HepG2 (cell line): ENCODE measurements around the gene SAXO1. TPM values are rescaled to one million over a fixed set of nuclear protein-coding genes. Genes with fewer than 3 reads are reported as not detected.

Experiments
- ATAC-seq: fragments of 200-7000 bp; cut with Tn5 transposase; 3 replicates; pipeline ENCODE4 v1.9.1; 2020; ENCODE audit warnings: mild to moderate bottlenecking, moderate library complexity
- BruUV-seq: library from RNA; stranded (reverse); fragments of 400-500 nt; replicated peaks from 2 replicates; lab custom pipeline; 2021; lab: Mats Ljungman, UMichigan
- CTCF ChIA-PET: fragments of 300-600 bp; formaldehyde crosslinking; extraction: SDS; loops from one replicate; lab custom pipeline; 2021; ENCODE audit warnings: low total read pairs, inconsistent platforms, low intra/inter-chr PET ratio; lab: Yijun Ruan, JAX
- POLR2A ChIA-PET: fragments of 350-600 bp; sonication (Branson Sonifier 250); formaldehyde crosslinking; loops from one replicate; lab custom pipeline; 2020; ENCODE audit warnings: antibody characterized with exemption, inconsistent platforms; lab: Yijun Ruan, JAX
- DNase-seq: peaks from one replicate; pipeline ENCODE4 v3.0.0-alpha.2; 2015; ENCODE audit warnings: low spot score
- FAIRE-seq: peaks from 3 replicates; lab custom pipeline; 2011; peaks lifted over from hg19 to GRCh38; lab: Jason Lieb, UNC
- H2AFZ ChIP-seq: one replicate; pipeline ENCODE4 v1.6.1; 2011; ENCODE audit warnings: low read length, inconsistent platforms
- H3K27ac ChIP-seq: fragments of 300-600 bp; 3 replicates; pipeline ENCODE4 v1.8.0; 2011; ENCODE audit warnings: mixed run types, mild to moderate bottlenecking, mixed read lengths, low read length, inconsistent platforms; ENCODE audit not compliant: insufficient read depth; ENCODE audit errors: extremely low read length
- H3K27me3 ChIP-seq, 2 experiments: fragments of 200-600 bp in 1 of 2; 2 replicates in 1 of 2; 3 replicates in 1 of 2; pipeline versions ENCODE4 v1.6.0 to v1.8.0; 2011; ENCODE audit warnings: low read length in 2 of 2, mild to moderate bottlenecking in 2 of 2, moderate library complexity in 2 of 2, inconsistent platforms in 1 of 2; ENCODE audit not compliant: insufficient read depth in 2 of 2, control insufficient read depth in 1 of 2
- H3K36me3 ChIP-seq, 2 experiments: fragments of 200-600 bp in 1 of 2; replicated peaks in 1 of 2; 2 replicates in 1 of 2; 3 replicates in 1 of 2; pipeline versions ENCODE4 v1.5.1 to v1.8.0; 2011; ENCODE audit warnings: low read length in 2 of 2, inconsistent platforms in 1 of 2; ENCODE audit not compliant: insufficient read depth in 2 of 2, control insufficient read depth in 1 of 2
- H3K4me1 ChIP-seq: 2 replicates; pipeline ENCODE4 v1.5.1; 2012; ENCODE audit warnings: low read length, inconsistent platforms; ENCODE audit not compliant: insufficient read depth
- H3K4me2 ChIP-seq: 2 replicates; pipeline ENCODE4 v1.6.0; 2011; ENCODE audit warnings: low read depth, low read length, inconsistent platforms
- H3K4me3 ChIP-seq, 3 experiments: fragments of 200-600 bp in 1 of 3; sonication (generic), shearing (Covaris generic) in 1 of 3; replicated peaks in 1 of 3; 2 replicates each; pipeline ENCODE4 v1.5.1; 2011 to 2016; ENCODE audit warnings: low read length in 3 of 3, inconsistent platforms in 2 of 3, low read depth in 2 of 3, mild to moderate bottlenecking in 2 of 3, control low read depth in 1 of 3, mixed read lengths in 1 of 3; ENCODE audit not compliant: insufficient read depth in 1 of 3
- H3K79me2 ChIP-seq: one replicate; pipeline ENCODE4 v1.6.1; 2011; ENCODE audit warnings: low read length, inconsistent platforms; ENCODE audit not compliant: insufficient read depth
- H3K9ac ChIP-seq: 2 replicates; pipeline ENCODE4 v1.6.0; 2011; ENCODE audit warnings: mild to moderate bottlenecking, low read depth, low read length, inconsistent platforms; ENCODE audit not compliant: insufficient read depth
- H3K9me3 ChIP-seq: 2 replicates; pipeline ENCODE4 v1.5.1; 2012; ENCODE audit warnings: mild to moderate bottlenecking, low read length
- H4K20me1 ChIP-seq: 2 replicates; pipeline ENCODE4 v1.6.0; 2011; ENCODE audit warnings: inconsistent platforms, mild to moderate bottlenecking, low read length, moderate library complexity; ENCODE audit not compliant: insufficient read depth
- ATF7 ChIP-seq, 2 experiments: fragments of 450-650 bp in 1 of 2; sonication (generic) in 1 of 2; formaldehyde crosslinking in 1 of 2; IDR thresholded peaks; 2 replicates each; pipeline versions ENCODE4 v1.4.0 to v1.6.1; 2016 to 2020; ENCODE audit warnings: antibody characterized with exemption in 1 of 2, mild to moderate bottlenecking in 1 of 2, missing genetic modification reagents in 1 of 2
- HMG20B ChIP-seq: conservative IDR thresholded peaks from 2 replicates; pipeline ENCODE4 v1.6.1; 2016; ENCODE audit warnings: missing genetic modification reagents, missing compliant biosample characterization
- HNRNPLL ChIP-seq: fragments of 200-400 bp; formaldehyde crosslinking; IDR thresholded peaks from 2 replicates; pipeline ENCODE4 v1.6.1; 2017; ENCODE audit warnings: mild to moderate bottlenecking, low read depth, low read length; ENCODE audit not compliant: poor library complexity, severe bottlenecking
- NFIC ChIP-seq: IDR thresholded peaks from 2 replicates; pipeline ENCODE4 v1.6.1; 2012; ENCODE audit warnings: mild to moderate bottlenecking, low read length, inconsistent platforms
- RORA ChIP-seq: sonication (generic); formaldehyde crosslinking; IDR thresholded peaks from 2 replicates; pipeline ENCODE4 v1.5.0; 2020; ENCODE audit warnings: mild to moderate bottlenecking, missing genetic modification reagents, moderate library complexity
- USF2 ChIP-seq, 2 experiments: sonication (generic) in 1 of 2; formaldehyde crosslinking in 1 of 2; IDR thresholded peaks; 2 replicates each; pipeline versions ENCODE4 v1.5.1 to v1.6.1; 2011 to 2020; ENCODE audit warnings: borderline replicate concordance in 1 of 2, low read depth in 1 of 2, low read length in 1 of 2, mild to moderate bottlenecking in 1 of 2, missing genetic modification reagents in 1 of 2, moderate library complexity in 1 of 2
- ZNF317 ChIP-seq: sonication (generic); formaldehyde crosslinking; IDR thresholded peaks from 2 replicates; pipeline ENCODE4 v1.5.0; 2020; ENCODE audit warnings: mild to moderate bottlenecking, missing genetic modification reagents
- ZNF484 ChIP-seq: sonication (generic); formaldehyde crosslinking; IDR thresholded peaks from 2 replicates; pipeline ENCODE4 v1.5.1; 2020; ENCODE audit warnings: mild to moderate bottlenecking, low read depth, missing genetic modification reagents, borderline replicate concordance
- ZNF513 ChIP-seq: sonication (generic); formaldehyde crosslinking; conservative IDR thresholded peaks from 2 replicates; pipeline ENCODE4 v1.5.0; 2020; ENCODE audit warnings: missing genetic modification reagents
- ZNF577 ChIP-seq: sonication (generic); formaldehyde crosslinking; IDR thresholded peaks from 2 replicates; pipeline ENCODE4 v1.4.0; 2020; ENCODE audit warnings: mild to moderate bottlenecking, low read depth, missing genetic modification reagents, borderline replicate concordance
- ZNF782 ChIP-seq: sonication (generic); formaldehyde crosslinking; IDR thresholded peaks from 2 replicates; pipeline ENCODE4 v1.4.0; 2020; ENCODE audit warnings: missing genetic modification reagents, mild to moderate bottlenecking, borderline replicate concordance
- ZNF879 ChIP-seq: sonication (generic); formaldehyde crosslinking; IDR thresholded peaks from 2 replicates; pipeline ENCODE4 v1.8.1; 2023; ENCODE audit warnings: missing genetic modification reagents
- WGBS: methylation state at CpG from one replicate; pipeline ENCODE4 v1.1.6; 2017; ENCODE audit warnings: low lambda C conversion rate; 5-methylcytosine and 5-hydroxymethylcytosine counted together
- in situ Hi-C: cut with HindIII; loops from 2 replicates; pipeline ENCODE4 v1.10.0; 2017; ENCODE audit warnings: low pct_unique_long_range_greater_than_20kb; ENCODE audit not compliant: extremely low pct_ligation_motif_present
- intact Hi-C: fragments of 100-400 bp; cut with micrococcal nuclease; formaldehyde crosslinking; loops from one replicate; pipeline ENCODE4 v1.10.0; 2022; ENCODE audit not compliant: unreplicated experiment
- polyA plus RNA-seq, 8 experiments: library from polyadenylated mRNA; depleted of rRNA in 3 of 8; stranded (reverse) in 7 of 8; unstranded in 1 of 8; fragments of >200 nt; fragmentation: Illumina TruSeq in 4 of 8; extraction: Trizol in 4 of 8; gene quantifications; 2 replicates each; pipeline versions ENCODE4 v1.2.1 to v1.2.3, GENCODE V29; 2011 to 2016; ENCODE audit warnings: low read depth in 4 of 8, missing spikeins in 1 of 8, mixed read lengths in 1 of 8; ENCODE audit not compliant: insufficient read depth in 1 of 8
- total RNA-seq, 5 experiments: library from RNA; depleted of rRNA; stranded (reverse); fragments of >200 nt; fragmentation: Illumina TruSeq; extraction: Trizol; gene quantifications; 2 replicates each; pipeline ENCODE4 v1.2.3, GENCODE V29; 2016; ENCODE audit warnings: low read depth in 1 of 5
- TF ChIP-seq, protein P1 (sequence below): sonication (generic); formaldehyde crosslinking; IDR thresholded peaks from 2 replicates; pipeline ENCODE4 v1.5.0; 2020; ENCODE audit warnings: missing genetic modification reagents, mild to moderate bottlenecking, borderline replicate concordance

SAXO1 gene
- total and polyA plus RNA-seq, 2 of the 13 experiments (the other 11 are each of a cell fraction or from before 2014, with no cell fraction given): not detected

DNA sequence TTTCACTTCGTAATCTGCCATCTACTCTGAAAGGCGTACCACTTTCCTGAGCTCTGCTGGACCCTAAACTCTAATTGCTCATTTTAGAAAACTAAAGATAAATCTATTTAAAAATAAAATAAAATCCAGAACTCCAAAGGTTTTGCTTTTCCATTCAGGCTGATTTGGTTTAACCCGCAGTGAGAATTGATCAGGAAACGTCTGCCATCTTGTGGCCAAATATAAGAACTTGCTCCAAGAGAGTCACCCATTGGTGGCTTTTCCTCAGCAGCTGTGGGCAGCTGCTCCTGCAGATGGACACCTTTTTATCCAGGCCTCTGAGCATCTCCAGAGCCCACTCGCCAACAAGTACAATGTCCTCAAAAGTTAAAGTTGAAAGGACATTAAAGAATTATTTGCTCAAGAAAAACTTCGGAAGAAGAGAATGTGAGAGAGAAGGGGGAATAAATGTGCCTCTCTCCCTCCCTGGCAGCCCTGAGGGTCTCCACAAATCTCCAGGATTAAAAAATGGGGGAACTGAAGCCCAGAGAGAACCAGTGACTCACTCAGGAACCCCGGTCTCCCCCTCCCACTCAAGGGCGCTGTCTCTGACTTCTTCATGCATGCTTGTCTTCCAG, 4.1 kb downstream of the SAXO1 start (continued):
- TF ChIP-seq RORA (CRISPR knock-in tag): no peak
- no peak for TF ChIP-seq HNRNPLL
- no peak for TF ChIP-seq HMG20B (CRISPR knock-in tag)
- TF ChIP-seq, all 625 proteins: peak for 4

DNA sequence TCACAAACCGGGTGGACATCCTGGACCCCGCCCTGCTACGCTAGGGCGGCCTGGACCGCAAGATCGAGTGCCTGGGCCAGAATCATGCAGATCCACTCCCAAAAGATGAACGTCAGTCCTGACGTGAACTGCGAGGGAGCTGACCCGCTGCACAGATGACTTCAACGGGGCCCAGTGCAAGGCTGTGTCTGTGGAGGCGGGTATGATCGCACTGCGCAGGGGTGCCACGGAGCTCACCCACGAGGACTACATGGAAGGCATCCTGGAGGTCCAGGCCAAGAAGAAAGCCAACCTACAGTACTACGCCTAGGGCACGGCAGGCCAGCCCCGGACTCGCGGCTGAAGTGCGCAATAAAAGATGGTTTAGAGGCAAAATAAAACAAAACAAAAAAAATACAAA, 5.2 kb downstream of the SAXO1 start:
- no peak overlapping the region for H3K4me3 ChIP-seq
- no peak overlapping the region for H2AFZ ChIP-seq
- BruUV-seq: no TSS peak
- no peaks in the 10 kb centered on the region for H3K36me3 ChIP-seq
- POLR2A ChIA-PET: no interaction called here
- FAIRE-seq (no peak), ATAC-seq (no peak), DNase-seq (no peak)
- CTCF ChIA-PET: interaction anchor here (1.7 kb wide), 1 partner anchor 772 kb away, joined by 13 read pairs; no protein-coding TSS in a partner anchor
- no peaks in the 10 kb centered on the region for H3K4me1 ChIP-seq
- in situ Hi-C loops: loop anchor here (5.0 to 25.0 kb wide), 2 partner anchors 771 to 1216 kb away; no protein-coding TSS in a partner anchor
- intact Hi-C loops: loop anchor here (5.0 to 10.0 kb wide), 2 partner anchors 233 to 1216 kb away; no protein-coding TSS in a partner anchor
- H3K27me3 ChIP-seq: no peaks in the 10 kb centered on the region; a peak in 1 of 5 replicates
- H4K20me1 ChIP-seq: no peaks in the 10 kb centered on the region
- H3K79me2 ChIP-seq: no peaks in the 10 kb centered on the region
- no peak overlapping the region for H3K4me2 ChIP-seq
- 63% methylated on average over 10 of the region's 22 CpGs for WGBS
- TF ChIP-seq ZNF782 (CRISPR knock-in tag): no peak
- TF ChIP-seq ZNF317 (CRISPR knock-in tag): no peak
- TF ChIP-seq ZNF879 (CRISPR knock-in tag): no peak
- no peak for TF ChIP-seq ZNF484 (CRISPR knock-in tag)
- no peak for TF ChIP-seq ZNF577 (CRISPR knock-in tag)
- TF ChIP-seq USF2 (IDR thresholded peaks at IDR 0.05; ENCODE audit: low read depth, low read length): no peak
- TF ChIP-seq USF2 (CRISPR knock-in tag; IDR thresholded peaks at IDR 0.05; ENCODE audit: borderline replicate concordance): no peak
- TF ChIP-seq, protein P1, sequence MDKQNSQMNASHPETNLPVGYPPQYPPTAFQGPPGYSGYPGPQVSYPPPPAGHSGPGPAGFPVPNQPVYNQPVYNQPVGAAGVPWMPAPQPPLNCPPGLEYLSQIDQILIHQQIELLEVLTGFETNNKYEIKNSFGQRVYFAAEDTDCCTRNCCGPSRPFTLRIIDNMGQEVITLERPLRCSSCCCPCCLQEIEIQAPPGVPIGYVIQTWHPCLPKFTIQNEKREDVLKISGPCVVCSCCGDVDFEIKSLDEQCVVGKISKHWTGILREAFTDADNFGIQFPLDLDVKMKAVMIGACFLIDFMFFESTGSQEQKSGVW (CRISPR knock-in tag): no peak
- TF ChIP-seq ZNF513: no peak
- no peak for TF ChIP-seq ATF7 (IDR thresholded peaks at IDR 0.05)
- TF ChIP-seq ATF7 (CRISPR knock-in tag; IDR thresholded peaks at IDR 0.05): no peak
- TF ChIP-seq NFIC: no peak
- no peak overlapping the region for H3K27ac ChIP-seq
- no peaks in the 10 kb centered on the region for H3K9me3 ChIP-seq
- H3K9ac ChIP-seq: no peak overlapping the region
